ENCODE data around the gene C18orf32.
A peak's percentile ranks its signal among the peaks of the same experiment; 100 is the strongest.
"Not testable (repeated sequence)": the region's sequence is repeated elsewhere in the genome, so short reads cannot be mapped to it uniquely, and the experiment has no call there.

The C18orf32 gene

DNA sequence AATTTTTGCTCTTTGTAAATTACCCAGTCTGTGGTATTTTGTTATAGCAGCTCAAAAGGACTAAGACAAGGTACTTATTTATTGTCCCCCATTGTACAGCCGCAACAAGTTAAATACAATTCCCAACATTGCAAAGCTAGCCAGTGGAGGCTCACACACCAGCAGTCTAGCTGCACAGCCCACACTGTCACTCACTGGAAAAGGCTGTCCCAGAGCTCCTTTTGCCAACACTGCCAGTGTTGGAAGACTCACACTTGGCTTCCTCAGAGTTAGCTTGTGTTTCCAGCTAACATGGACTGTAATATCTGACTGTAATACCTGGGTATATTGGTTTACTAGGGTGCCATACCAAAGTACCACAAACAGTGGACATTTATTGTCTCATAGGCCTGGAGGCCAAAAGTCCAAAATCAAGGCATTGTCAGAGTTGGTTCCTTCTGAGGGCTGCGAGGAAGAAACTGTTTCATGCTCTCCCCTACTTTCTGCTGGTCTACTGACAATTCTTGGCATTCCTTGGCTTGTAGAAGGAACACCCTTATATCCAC is 19.9 kb downstream of the C18orf32 start:
- no peak for DNase-seq

GRCh38 chr18:49464718-49465598 is 22.1 kb downstream of the C18orf32 start:
- DNase-seq, result no peak

GRCh38 chr18:49461602-49461977 is 25.4 kb downstream of the C18orf32 start:
- DNase-seq, result no peak

GRCh38 chr18:49460976-49461601 is 25.9 kb downstream of the C18orf32 start:
- no peak for DNase-seq

- peak; percentile 57 for DNase-seq
These were observed 27.4 kb downstream of the C18orf32 start for GRCh38 chr18:49459404-49460171.

GRCh38 chr18:49457616-49458015 is 29.4 kb downstream of the C18orf32 start:
- no peak for DNase-seq

- DNase-seq, result no peak
These were observed 30.2 kb downstream of the C18orf32 start for GRCh38 chr18:49456794-49457193.

- DNase-seq, result not testable (repeated sequence)
These were observed 34.5 kb downstream of the C18orf32 start for GRCh38 chr18:49452534-49452933.

- peak; percentile 45 for DNase-seq
These were observed 39.0 kb downstream of the C18orf32 start for GRCh38 chr18:49447810-49448745.

GRCh38 chr18:49446481-49446880 is 40.6 kb downstream of the C18orf32 start:
- DNase-seq, result no peak

DNA sequence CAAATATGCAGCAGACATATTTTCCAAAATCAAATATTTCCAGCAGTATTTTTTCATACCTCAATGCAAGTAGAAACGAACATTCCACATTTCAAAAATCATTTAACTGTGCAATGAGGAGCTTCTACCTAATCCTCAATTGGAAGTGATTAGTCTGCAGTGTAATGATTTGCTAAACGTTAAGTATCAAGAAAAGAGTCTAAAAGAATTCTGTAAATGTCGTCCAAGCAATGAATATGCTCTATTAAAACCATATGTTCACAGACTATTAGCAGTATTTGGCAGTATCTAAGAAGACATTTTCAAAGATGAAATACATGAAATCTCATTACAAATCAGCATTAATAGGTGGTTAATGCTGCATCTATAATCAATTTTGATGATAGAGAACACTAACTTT is 42.5 kb downstream of the C18orf32 start:
- DNase-seq, result no peak

- DNase-seq, result no peak
These were observed 43.2 kb downstream of the C18orf32 start for GRCh38 chr18:49443837-49444236.

DNA sequence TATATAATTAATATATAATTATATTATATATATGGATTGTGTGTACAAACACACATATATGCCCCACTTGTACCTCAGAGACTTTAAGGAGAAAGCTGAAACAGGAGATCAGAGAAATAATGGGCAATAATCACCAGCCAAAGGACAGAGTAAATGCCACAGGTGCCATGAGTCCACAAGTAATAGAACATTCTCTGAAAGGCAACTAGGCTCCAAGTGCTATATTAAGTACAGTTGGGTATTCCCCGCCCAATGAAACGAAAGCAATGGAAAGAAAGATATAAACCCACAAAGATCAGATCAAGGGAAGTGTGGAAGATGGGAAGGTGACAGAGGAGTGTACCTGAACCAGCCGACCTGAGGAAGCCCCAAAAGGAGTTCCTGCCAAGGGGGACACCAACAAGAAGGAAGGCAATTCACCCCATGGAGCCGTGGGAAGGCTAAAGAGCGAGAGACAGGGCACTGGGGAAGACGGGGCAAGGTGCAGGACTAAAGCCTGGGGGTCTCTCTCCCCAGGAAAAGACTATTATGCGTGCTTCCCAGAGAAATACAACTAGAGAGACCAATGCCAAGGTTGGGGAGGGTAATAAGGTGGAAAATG is 45.6 kb downstream of the C18orf32 start:
- no peak for DNase-seq

GRCh38 chr18:49435170-49435569 is 51.9 kb downstream of the C18orf32 start:
- DNase-seq, result no peak

GRCh38 chr18:49432602-49433001 is 54.4 kb downstream of the C18orf32 start:
- DNase-seq, result no peak

GRCh38 chr18:49431165-49431962 is 55.7 kb downstream of the C18orf32 start:
- DNase-seq, result no peak
